ENCODE results near the gene SLC41A1.

GRCh38 chr1:205777994-205778393 lies 35.0 kb downstream of the SLC41A1 start:
- TF ChIP-seq, protein P1, sequence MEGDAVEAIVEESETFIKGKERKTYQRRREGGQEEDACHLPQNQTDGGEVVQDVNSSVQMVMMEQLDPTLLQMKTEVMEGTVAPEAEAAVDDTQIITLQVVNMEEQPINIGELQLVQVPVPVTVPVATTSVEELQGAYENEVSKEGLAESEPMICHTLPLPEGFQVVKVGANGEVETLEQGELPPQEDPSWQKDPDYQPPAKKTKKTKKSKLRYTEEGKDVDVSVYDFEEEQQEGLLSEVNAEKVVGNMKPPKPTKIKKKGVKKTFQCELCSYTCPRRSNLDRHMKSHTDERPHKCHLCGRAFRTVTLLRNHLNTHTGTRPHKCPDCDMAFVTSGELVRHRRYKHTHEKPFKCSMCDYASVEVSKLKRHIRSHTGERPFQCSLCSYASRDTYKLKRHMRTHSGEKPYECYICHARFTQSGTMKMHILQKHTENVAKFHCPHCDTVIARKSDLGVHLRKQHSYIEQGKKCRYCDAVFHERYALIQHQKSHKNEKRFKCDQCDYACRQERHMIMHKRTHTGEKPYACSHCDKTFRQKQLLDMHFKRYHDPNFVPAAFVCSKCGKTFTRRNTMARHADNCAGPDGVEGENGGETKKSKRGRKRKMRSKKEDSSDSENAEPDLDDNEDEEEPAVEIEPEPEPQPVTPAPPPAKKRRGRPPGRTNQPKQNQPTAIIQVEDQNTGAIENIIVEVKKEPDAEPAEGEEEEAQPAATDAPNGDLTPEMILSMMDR (IDR thresholded peaks at IDR 0.05) = no peak
- no peak for TF ChIP-seq POLR2A (IDR thresholded peaks at IDR 0.05)
- TF ChIP-seq POLR2AphosphoS5 (IDR thresholded peaks at IDR 0.05) = no peak
